Erythroblast (primary cell): ENCODE results near the gene TNFAIP8L1.

Source experiments
- GATA1 ChIP-seq: IDR thresholded peaks from 2 replicates; pipeline ENCODE4 v1.6.1; 2011; ENCODE audit warnings: low read depth, mild to moderate bottlenecking, control low read depth, low read length, moderate library complexity
- POLR2A ChIP-seq: IDR thresholded peaks from 2 replicates; pipeline ENCODE4 v1.6.1; 2011; ENCODE audit warnings: mild to moderate bottlenecking, low read length

DNA sequence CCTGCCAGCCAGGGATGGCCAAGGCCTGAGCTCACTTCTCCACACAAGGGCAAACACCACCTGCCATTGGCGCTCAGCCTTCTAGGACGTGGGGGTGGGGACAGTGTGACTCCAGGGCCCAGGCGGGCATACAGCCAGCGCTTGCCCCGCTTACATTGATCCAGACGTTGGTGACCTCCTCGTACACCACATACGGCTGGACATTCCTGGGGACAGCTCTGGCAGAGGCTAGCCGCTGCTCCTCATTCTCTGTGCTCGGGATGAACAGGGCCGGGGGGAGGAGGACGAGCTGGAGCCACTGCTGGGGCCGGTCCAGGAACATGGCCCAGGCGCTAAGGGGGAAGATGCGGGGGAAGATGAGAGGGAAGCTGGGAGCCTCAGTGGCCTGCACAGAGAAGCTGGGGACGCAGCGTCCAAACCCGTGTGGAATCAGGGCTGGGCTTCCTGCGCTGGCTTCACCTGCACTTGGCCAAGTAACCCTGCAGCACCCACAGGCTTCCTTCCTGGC, 56.0 kb downstream of the TNFAIP8L1 start:
- no peak for TF ChIP-seq POLR2A
- no peak for TF ChIP-seq GATA1
